Activated B cell treated with CpG ODN at 0.5 μM for 24 hours (primary cell): ENCODE data around the gene HS3ST6. TPM values are rescaled to one million over a fixed set of nuclear protein-coding genes. Genes with fewer than 3 reads are reported as not detected.

ENCODE experiments used
- ATAC-seq: fragments of 200-7000 bp; cut with Tn5 transposase; one replicate; pipeline ENCODE4 v1.10.0; 2021; ENCODE audit warnings: low read depth, mild to moderate bottlenecking, moderate library complexity
- CTCF ChIA-PET: fragments of 350-600 bp; sonication (Branson Sonifier 250); formaldehyde crosslinking; loops from one replicate; lab custom pipeline; 2021; ENCODE audit warnings: antibody characterized with exemption; lab: Charles Lee
- POLR2A ChIA-PET: fragments of 350-600 bp; sonication (Branson Sonifier 250); formaldehyde crosslinking; loops from one replicate; lab custom pipeline; 2021; ENCODE audit warnings: antibody characterized with exemption; lab: Charles Lee
- DNase-seq: peaks from one replicate; pipeline ENCODE4 v3.0.0; 2022
- H3K27ac Mint-ChIP-seq: one replicate; pipeline ENCODE4 v1.8.0; 2020; ENCODE audit warnings: mixed read lengths
- H3K27me3 Mint-ChIP-seq: one replicate; pipeline ENCODE4 v1.8.0; 2021; ENCODE audit warnings: mixed read lengths
- H3K36me3 Mint-ChIP-seq: one replicate; pipeline ENCODE4 v1.8.0; 2021; ENCODE audit warnings: low read depth, mixed read lengths
- H3K4me1 Mint-ChIP-seq: one replicate; pipeline ENCODE4 v1.8.0; 2021; ENCODE audit warnings: mixed read lengths
- H3K4me3 Mint-ChIP-seq: one replicate; pipeline ENCODE4 v1.8.0; 2020; ENCODE audit warnings: mild to moderate bottlenecking, mixed read lengths
- H3K9me3 Mint-ChIP-seq: one replicate; pipeline ENCODE4 v1.8.0; 2020; ENCODE audit warnings: mixed read lengths
- CTCF ChIP-seq: fragments of 200-600 bp; IDR thresholded peaks from one replicate; pipeline ENCODE4 v1.8.0; 2022; ENCODE audit warnings: antibody characterized with exemption, mild to moderate bottlenecking
- intact Hi-C: fragments of 100-400 bp; cut with micrococcal nuclease; formaldehyde crosslinking; loops from one replicate; pipeline ENCODE4 v1.15.1; 2024
- total RNA-seq: library from RNA; stranded (reverse); gene quantifications from 2 replicates; pipeline ENCODE4 v1.2.3, GENCODE V29; 2022

The HS3ST6 gene
- total RNA-seq, 1 donor from 2014 or later = not detected

DNA sequence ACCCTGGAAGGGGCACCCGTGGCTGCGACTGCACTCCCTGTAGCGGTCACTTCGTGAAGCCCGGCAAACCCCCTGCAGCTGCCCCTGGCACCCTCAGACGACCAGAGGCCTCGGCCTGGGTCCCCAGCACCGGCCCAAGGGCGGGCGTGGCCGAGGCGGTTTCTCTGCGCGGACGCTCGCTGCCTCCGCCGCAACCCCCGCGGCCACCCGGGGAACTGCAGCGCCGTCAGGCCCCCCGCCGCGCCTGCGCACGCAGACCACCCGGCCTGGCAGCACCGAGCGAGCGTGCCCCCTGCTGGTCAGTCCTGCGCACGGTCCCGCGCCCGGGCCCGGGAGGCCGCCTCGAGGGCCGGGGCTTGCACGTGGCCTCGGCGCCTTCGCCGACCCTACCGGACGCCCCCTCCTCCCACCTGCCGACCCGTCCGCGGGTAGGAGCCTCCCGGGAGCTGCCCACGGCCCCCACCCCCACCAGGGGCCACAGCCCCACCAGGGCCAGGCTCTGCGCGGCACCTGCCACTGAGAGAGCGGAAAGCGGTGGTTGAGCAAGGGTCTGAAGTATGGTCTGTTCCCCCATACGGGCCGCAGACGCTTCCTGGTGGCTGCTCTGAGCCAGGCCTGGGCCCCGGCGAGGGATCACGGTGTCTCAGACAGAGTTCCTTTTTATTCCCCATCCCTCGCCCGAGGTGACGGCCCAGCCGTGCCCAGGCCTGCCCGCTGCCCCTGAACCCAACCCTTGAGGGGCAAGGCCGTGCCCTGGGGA, 11.5 kb upstream of the HS3ST6 start:
- Mint-ChIP-seq H3K27me3 (peaks cover 6% of the 10 kb centered on the region), H3K9me3 (no peaks in the 10 kb centered on the region), H3K4me1 (peaks cover 2% of the 10 kb centered on the region), H3K27ac (no peak overlapping the region), H3K36me3 (no peaks in the 10 kb centered on the region), H3K4me3 (peak overlapping the region; percentile 64)
- peak; percentile 92 for TF ChIP-seq CTCF
- peak; percentile 98 for ATAC-seq
- DNase-seq = peak; percentile 97
- CTCF ChIA-PET = no interaction called here
- POLR2A ChIA-PET = interaction anchor here (0.7 to 1.0 kb wide), 3 partner anchors 35 to 319 kb away, joined by 4 to 7 read pairs (median 5); partner anchors contain the start of gene RPS2
- intact Hi-C loops = loop anchor here (1.0 to 2.0 kb wide), 3 partner anchors 13 to 157 kb away; partner anchors contain the start of genes EME2, MRPS34 and MSRB1

- DNase-seq (no peak), ATAC-seq (peak; percentile 13)
- Mint-ChIP-seq H3K9me3 (no peaks in the 10 kb centered on the region), H3K36me3 (no peaks in the 10 kb centered on the region), H3K27ac (no peak overlapping the region), H3K4me1 (peaks cover 2% of the 10 kb centered on the region), H3K4me3 (peak overlapping the region; percentile 78), H3K27me3 (peaks cover 11% of the 10 kb centered on the region)
- no peak for TF ChIP-seq CTCF
- POLR2A ChIA-PET = interaction anchor here (0.7 to 1.0 kb wide), 4 partner anchors 35 to 937 kb away, joined by 4 to 7 read pairs (median 5); partner anchors contain the start of gene RPS2
- intact Hi-C loops = loop anchor here (1.0 to 2.0 kb wide), 3 partner anchors 14 to 156 kb away; partner anchors contain the start of genes EME2, MRPS34 and MSRB1
- CTCF ChIA-PET = no interaction called here
Measured at GRCh38 chr16:1929105-1929504, 10.9 kb upstream of the HS3ST6 start.

- peaks cover 23% of the 10 kb centered on the region for H3K27me3 Mint-ChIP-seq
Measured at GRCh38 chr16:1926271-1926670, 8.1 kb upstream of the HS3ST6 start.

GRCh38 chr16:1924095-1924494, 5.9 kb upstream of the HS3ST6 start:
- CTCF ChIA-PET = no interaction called here
- POLR2A ChIA-PET = interaction anchor here (0.6 kb wide), 1 partner anchor 655 kb away, joined by 5 read pairs; no protein-coding TSS in a partner anchor
- TF ChIP-seq CTCF = no peak
- no peaks in the 10 kb centered on the region for H3K36me3 Mint-ChIP-seq
- peaks cover 5% of the 10 kb centered on the region for H3K4me1 Mint-ChIP-seq
- intact Hi-C loops = no loop called here
- no peaks in the 10 kb centered on the region for H3K9me3 Mint-ChIP-seq
- DNase-seq (no peak), ATAC-seq (no peak)
- H3K27ac Mint-ChIP-seq = no peak overlapping the region
- no peak overlapping the region for H3K4me3 Mint-ChIP-seq
- H3K27me3 Mint-ChIP-seq = peaks cover 35% of the 10 kb centered on the region

More at GRCh38 chr16:1926271-1926670, 8.1 kb upstream of the HS3ST6 start:
- H3K4me1 Mint-ChIP-seq = peaks cover 2% of the 10 kb centered on the region
- POLR2A ChIA-PET = interaction anchor here (0.7 kb wide), 1 partner anchor 588 kb away, joined by 3 read pairs; no protein-coding TSS in a partner anchor
- intact Hi-C loops = no loop called here
- no peaks in the 10 kb centered on the region for H3K9me3 Mint-ChIP-seq
- CTCF ChIA-PET = no interaction called here
- H3K36me3 Mint-ChIP-seq = no peaks in the 10 kb centered on the region
- TF ChIP-seq CTCF = no peak
- ATAC-seq (no peak), DNase-seq (no peak)
- H3K4me3 Mint-ChIP-seq = no peak overlapping the region
- no peak overlapping the region for H3K27ac Mint-ChIP-seq

DNA sequence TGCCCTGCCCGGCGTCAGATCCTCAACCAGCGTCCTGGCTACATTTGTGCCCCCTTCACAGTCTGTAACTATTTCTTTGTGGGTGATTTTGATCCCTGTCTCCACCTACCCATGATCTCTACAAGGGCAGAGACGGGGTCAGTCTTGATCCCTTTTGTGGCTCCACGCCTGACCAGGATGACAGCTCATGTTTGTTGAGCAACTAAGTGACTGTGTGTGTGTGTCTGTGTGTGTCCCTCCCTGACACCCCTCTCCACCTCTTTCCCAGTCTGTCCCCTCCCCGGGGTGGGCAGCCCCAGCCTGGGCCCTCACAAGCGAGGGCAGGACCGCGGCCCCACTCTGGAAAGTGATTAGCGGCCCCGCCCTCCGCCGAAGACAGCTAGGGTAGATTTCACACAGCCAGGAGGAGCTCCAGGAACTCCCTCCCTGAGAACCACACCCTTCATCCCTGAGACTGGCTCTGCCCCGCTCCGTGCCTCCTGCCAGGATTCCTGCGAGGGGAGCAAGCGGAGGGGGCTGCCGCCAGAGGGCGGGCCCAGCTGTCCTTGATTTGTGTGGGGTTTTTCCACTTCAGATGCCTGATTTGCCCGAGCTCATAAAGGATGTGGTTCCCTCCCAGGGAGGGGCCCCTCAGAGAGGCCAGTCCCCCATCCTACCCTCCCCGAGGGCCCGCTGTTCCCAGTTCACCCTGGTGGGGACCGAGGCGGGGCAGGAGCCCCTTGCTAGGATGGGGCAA, 5.3 kb upstream of the HS3ST6 start:
- Mint-ChIP-seq H3K4me3 (no peak overlapping the region), H3K9me3 (no peaks in the 10 kb centered on the region), H3K27ac (no peak overlapping the region), H3K36me3 (no peaks in the 10 kb centered on the region), H3K4me1 (peaks cover 5% of the 10 kb centered on the region), H3K27me3 (peaks cover 39% of the 10 kb centered on the region)
- DNase-seq = no peak
- no peak for TF ChIP-seq CTCF
- CTCF ChIA-PET = no interaction called here
- no peak for ATAC-seq
- intact Hi-C loops = no loop called here
- POLR2A ChIA-PET = no interaction called here
